GM23338 (cell line): ENCODE data around the gene HACL1. TPM values are rescaled to one million over a fixed set of nuclear protein-coding genes. Genes with fewer than 3 reads are reported as not detected.

Experiments
- ATAC-seq: fragments of 200-7000 bp; cut with Tn5 transposase; 3 replicates; pipeline ENCODE4 v1.9.1; 2020
- DNase-seq: peaks from one replicate; pipeline ENCODE4 v3.0.0-alpha.2; 2015; ENCODE audit warnings: low spot score
- H2AFZ ChIP-seq: fragments of 200-600 bp; sonication (generic); 2 replicates; pipeline ENCODE4 v1.8.0; 2016; ENCODE audit warnings: antibody characterized with exemption, mild to moderate bottlenecking, moderate library complexity
- H3F3A ChIP-seq: fragments of 200-600 bp; sonication (generic); replicated peaks from 2 replicates; pipeline ENCODE4 v1.8.0; 2017; ENCODE audit warnings: antibody characterized with exemption, mixed run types, low read depth
- H3K27ac ChIP-seq: fragments of 200-600 bp; sonication (generic); 2 replicates; pipeline ENCODE4 v1.6.1; 2016; ENCODE audit warnings: low read depth
- H3K27me3 ChIP-seq: fragments of 200-600 bp; sonication (generic); 2 replicates; pipeline ENCODE4 v1.8.0; 2016; ENCODE audit warnings: mild to moderate bottlenecking, mixed run types, moderate library complexity; ENCODE audit not compliant: insufficient read depth
- H3K36me3 ChIP-seq: fragments of 200-600 bp; sonication (generic); 2 replicates; pipeline ENCODE4 v1.8.0; 2016; ENCODE audit warnings: mild to moderate bottlenecking; ENCODE audit not compliant: insufficient read depth
- H3K4me1 ChIP-seq: fragments of 200-600 bp; sonication (generic); 2 replicates; pipeline ENCODE4 v1.8.0; 2016; ENCODE audit warnings: mild to moderate bottlenecking, moderate library complexity; ENCODE audit not compliant: insufficient read depth
- H3K4me2 ChIP-seq: fragments of 200-600 bp; sonication (generic); 2 replicates; pipeline ENCODE4 v1.7.1; 2017; ENCODE audit warnings: mixed run types
- H3K4me3 ChIP-seq: fragments of 200-600 bp; sonication (generic); 2 replicates; pipeline ENCODE4 v1.6.1; 2016; ENCODE audit warnings: mixed run types
- H3K79me2 ChIP-seq: fragments of 200-600 bp; sonication (generic); replicated peaks from 2 replicates; pipeline ENCODE4 v1.8.0; 2017; ENCODE audit warnings: mild to moderate bottlenecking; ENCODE audit not compliant: insufficient read depth
- H3K9me2 ChIP-seq: fragments of 200-600 bp; sonication (generic); 2 replicates; pipeline ENCODE4 v1.8.0; 2017; ENCODE audit not compliant: insufficient read depth
- H4K20me1 ChIP-seq: fragments of 200-600 bp; sonication (generic); replicated peaks from 2 replicates; pipeline ENCODE4 v1.8.0; 2017; ENCODE audit warnings: mild to moderate bottlenecking; ENCODE audit not compliant: insufficient read depth
- H3K27ac Mint-ChIP-seq: 2 replicates; pipeline ENCODE4 v1.8.0; 2020; ENCODE audit warnings: inconsistent platforms, mild to moderate bottlenecking, moderate library complexity, mixed read lengths
- H3K27me3 Mint-ChIP-seq: 3 replicates; pipeline ENCODE4 v1.8.0; 2022; ENCODE audit warnings: low read depth, mild to moderate bottlenecking, moderate library complexity, mixed read lengths, inconsistent platforms; ENCODE audit not compliant: insufficient read depth, poor library complexity
- H3K36me3 Mint-ChIP-seq: 3 replicates; pipeline ENCODE4 v1.8.0; 2021; ENCODE audit warnings: low read depth, mild to moderate bottlenecking, inconsistent platforms, moderate library complexity, mixed read lengths
- H3K4me1 Mint-ChIP-seq: 3 replicates; pipeline ENCODE4 v1.8.0; 2020; ENCODE audit warnings: mild to moderate bottlenecking, inconsistent platforms, mixed read lengths
- H3K4me3 Mint-ChIP-seq: 3 replicates; pipeline ENCODE4 v1.8.0; 2021; ENCODE audit warnings: moderate library complexity, mild to moderate bottlenecking, inconsistent platforms, mixed read lengths
- H3K9me3 Mint-ChIP-seq: 3 replicates; pipeline ENCODE4 v1.8.0; 2020; ENCODE audit warnings: moderate library complexity, mild to moderate bottlenecking, inconsistent platforms, mixed read lengths
- CREB1 ChIP-seq: fragments of 250-450 bp; sonication (Bioruptor Pico); IDR thresholded peaks from 2 replicates; pipeline ENCODE4 v1.5.0; 2020; ENCODE audit warnings: low read depth, mild to moderate bottlenecking, moderate library complexity
- CTCF ChIP-seq, 2 experiments: fragments of 200-600 bp in 1 of 2; sonication (generic) in 1 of 2; conservative IDR thresholded peaks; 2 replicates each; pipeline versions ENCODE4 v1.5.1 to v1.6.1; 2016 to 2017; ENCODE audit warnings: antibody characterized with exemption in 2 of 2, low read depth in 2 of 2, mild to moderate bottlenecking in 2 of 2, moderate library complexity in 1 of 2
- ETS1 ChIP-seq: IDR thresholded peaks from 2 replicates; pipeline ENCODE4 v1.6.1; 2016; ENCODE audit warnings: antibody characterized with exemption
- EZH2 ChIP-seq: fragments of 200-600 bp; sonication (generic); IDR thresholded peaks from one replicate; pipeline ENCODE4 v1.8.0; 2017; ENCODE audit warnings: antibody characterized with exemption, mild to moderate bottlenecking, low read depth; ENCODE audit not compliant: unreplicated experiment
- EZH2phosphoT487 ChIP-seq: fragments of 200-600 bp; sonication (generic); IDR thresholded peaks from one replicate; pipeline ENCODE4 v1.8.1; 2018; ENCODE audit warnings: antibody characterized with exemption; ENCODE audit not compliant: unreplicated experiment
- JUNB ChIP-seq: IDR thresholded peaks from one replicate; pipeline ENCODE4 v1.6.1; 2016; ENCODE audit warnings: antibody characterized with exemption; ENCODE audit not compliant: unreplicated experiment
- NANOG ChIP-seq: IDR thresholded peaks from 2 replicates; pipeline ENCODE4 v1.6.1; 2016; ENCODE audit warnings: antibody characterized with exemption, borderline replicate concordance
- POLR2AphosphoS5 ChIP-seq: IDR thresholded peaks from 2 replicates; pipeline ENCODE4 v1.6.1; 2016; ENCODE audit warnings: antibody characterized with exemption, low read depth
- REST ChIP-seq: IDR thresholded peaks from one replicate; pipeline ENCODE4 v1.6.1; 2018; ENCODE audit warnings: antibody characterized with exemption; ENCODE audit not compliant: unreplicated experiment
- STAT1 ChIP-seq: IDR thresholded peaks from one replicate; pipeline ENCODE4 v1.6.1; 2016; ENCODE audit warnings: antibody characterized with exemption; ENCODE audit not compliant: unreplicated experiment
- ZNF114 ChIP-seq: fragments of 250-450 bp; sonication (Bioruptor Pico); IDR thresholded peaks from 2 replicates; pipeline ENCODE4 v1.5.0; 2020; ENCODE audit warnings: mild to moderate bottlenecking, moderate library complexity
- ZNF331 ChIP-seq: fragments of 250-450 bp; sonication (Bioruptor Pico); IDR thresholded peaks from 2 replicates; pipeline ENCODE4 v1.5.0; 2020; ENCODE audit warnings: low read depth, mild to moderate bottlenecking, moderate library complexity
- ZNF462 ChIP-seq: fragments of 250-450 bp; sonication (Bioruptor Pico); IDR thresholded peaks from 2 replicates; pipeline ENCODE4 v1.5.0; 2020; ENCODE audit warnings: mild to moderate bottlenecking, moderate library complexity
- polyA plus RNA-seq: library from polyadenylated mRNA; unstranded; fragments of >200 nt; fragmentation: Nextera tagmentation; extraction: Ambion mirVana; gene quantifications from 2 replicates; pipeline ENCODE4 v1.2.1, GENCODE V29; 2016
- total RNA-seq: library from RNA; depleted of rRNA; stranded (reverse); fragments of >200 nt; shearing (Covaris generic); gene quantifications from 2 replicates; pipeline ENCODE4 v1.2.3, GENCODE V29; 2014

The HACL1 gene
- total and polyA plus RNA-seq, 2 experiments from 2014 or later: 19.6 to 33.5 TPM

- Histone ChIP-seq H4K20me1 (peaks cover 3% of the 10 kb centered on the region; the same call in 1 of the 2 replicates), H3K4me3 (no peak overlapping the region), H3K36me3 (peaks cover 21% of the 10 kb centered on the region), H3K27ac (0 out of 2 replicates have a peak overlapping the region, but pooled peaks have one; percentile 35), H3K9me2 (no peaks in the 10 kb centered on the region), H3F3A (no peaks in the 10 kb centered on the region), H3K79me2 (no peaks in the 10 kb centered on the region), H3K4me2 (no peak overlapping the region), H2AFZ (no peak overlapping the region), H3K27me3 (no peaks in the 10 kb centered on the region), H3K4me1 (no peaks in the 10 kb centered on the region)
- ATAC-seq (no peak), DNase-seq (no peak)
- H3K36me3 Mint-ChIP-seq: peaks cover 17% of the 10 kb centered on the region; the same call in 2 of the 3 replicates
- H3K4me1 Mint-ChIP-seq: no peaks in the 10 kb centered on the region
- TF ChIP-seq EZH2phosphoT487: no peak
- TF ChIP-seq ZNF462 (CRISPR knock-in tag): no peak
- TF ChIP-seq POLR2AphosphoS5: no peak
- no peak for TF ChIP-seq ZNF114 (CRISPR knock-in tag)
- no peak for TF ChIP-seq JUNB
- no peak for TF ChIP-seq CREB1
- no peak for TF ChIP-seq NANOG
- TF ChIP-seq STAT1: no peak
- TF ChIP-seq CTCF (conservative IDR thresholded peaks at IDR 0.05; ENCODE audit: low read depth in 2 of 2): no peak
- TF ChIP-seq ETS1: no peak
- no peak for TF ChIP-seq REST
- no peak for TF ChIP-seq EZH2
- TF ChIP-seq ZNF331 (CRISPR knock-in tag): no peak
- H3K27ac Mint-ChIP-seq: no peak overlapping the region
- no peaks in the 10 kb centered on the region for H3K9me3 Mint-ChIP-seq
- H3K27me3 Mint-ChIP-seq: peaks cover 3% of the 10 kb centered on the region
- H3K4me3 Mint-ChIP-seq: no peak overlapping the region
Measured at GRCh38 chr3:15578289-15578867, 23.0 kb downstream of the HACL1 start.
